ENCODE measurements around the gene OR1E2. TPM values are rescaled to one million over a fixed set of nuclear protein-coding genes. Genes with fewer than 3 reads are reported as not detected.

OR1E2 gene
- total and polyA plus RNA-seq, 2 of the 13 experiments (the other 11 are each of a cell fraction or from before 2014, with no cell fraction given), result not detected

DNA sequence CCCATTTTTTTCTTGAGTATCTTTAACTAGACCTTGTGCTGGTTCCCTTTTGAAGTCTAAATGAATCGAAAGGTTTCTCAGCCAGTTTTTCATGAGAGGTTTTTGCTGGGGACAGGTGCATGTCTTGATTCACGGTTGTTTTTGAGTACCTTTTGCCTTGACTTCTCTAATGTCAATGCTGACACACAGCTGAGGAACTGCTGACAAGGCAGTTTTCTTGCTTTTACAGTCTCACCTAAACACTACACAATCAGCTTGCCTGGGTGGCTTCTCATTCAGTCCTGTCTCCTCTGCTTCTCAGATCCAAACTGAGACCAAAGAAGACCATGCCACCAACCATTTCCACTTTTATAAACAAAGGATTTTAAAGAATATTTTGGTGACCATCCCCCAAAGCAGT is 15.4 kb downstream of the OR1E2 start:
- intact Hi-C loops (cut with micrococcal nuclease; ENCODE audit: unreplicated experiment) (no loop called here), in situ Hi-C loops (cut with HindIII; ENCODE audit: extremely low pct_ligation_motif_present, low pct_unique_long_range_greater_than_20kb) (no loop called here)
- POLR2A ChIA-PET, result no interaction called here
- no peak for DNase-seq (ENCODE audit: low spot score)
- no peak overlapping the region for H3K4me3 ChIP-seq (replicated peaks in 1 of 3; ENCODE audit: insufficient read depth in 1 of 3, low read depth in 2 of 3, low read length in 3 of 3)
- H3K9ac ChIP-seq (ENCODE audit: insufficient read depth, low read depth, low read length), result no peak overlapping the region
- no peaks in the 10 kb centered on the region for H3K4me1 ChIP-seq (ENCODE audit: insufficient read depth, low read length)
- WGBS (ENCODE audit: low lambda C conversion rate), result 2% methylated on average over 2 of the region's 2 CpGs
- H4K20me1 ChIP-seq (ENCODE audit: insufficient read depth, low read length), result no peaks in the 10 kb centered on the region
- no peaks in the 10 kb centered on the region for H3K9me3 ChIP-seq (ENCODE audit: low read length)
- no peak overlapping the region for H3K27ac ChIP-seq (ENCODE audit: extremely low read length, insufficient read depth, low read length)
- no peak for ATAC-seq
- peaks cover 1 to 3% of the 10 kb centered on the region in 2 experiments; a peak in 3 of 5 replicates for H3K27me3 ChIP-seq (ENCODE audit: control insufficient read depth in 1 of 2, insufficient read depth in 2 of 2, low read length in 2 of 2)
- TF ChIP-seq MAFK (conservative IDR thresholded peaks at IDR 0.05 in 1 of 2, IDR thresholded peaks at IDR 0.05 in 1 of 2; ENCODE audit: low read length in 2 of 2) (peak; percentile 97 to 99), ZNF256 (CRISPR knock-in tag; conservative IDR thresholded peaks at IDR 0.05) (no peak), MAFF (IDR thresholded peaks at IDR 0.05; ENCODE audit: low read depth, low read length) (peak; percentile 99), NBN (conservative IDR thresholded peaks at IDR 0.05) (no peak), ADNP (CRISPR knock-in tag; IDR thresholded peaks at IDR 0.05) (no peak), ZNF101 (CRISPR knock-in tag; IDR thresholded peaks at IDR 0.05; ENCODE audit: borderline replicate concordance, low read depth) (no peak)
- H2AFZ ChIP-seq (ENCODE audit: low read length), result no peak overlapping the region
- H3K36me3 ChIP-seq (replicated peaks in 1 of 2; ENCODE audit: control insufficient read depth in 1 of 2, insufficient read depth in 2 of 2, low read length in 2 of 2), result no peaks in the 10 kb centered on the region
- no peak overlapping the region for H3K4me2 ChIP-seq (ENCODE audit: low read depth, low read length)
- FAIRE-seq, result no peak
- CTCF ChIA-PET (ENCODE audit: low intra/inter-chr PET ratio, low total read pairs), result no interaction called here
- no peaks in the 10 kb centered on the region for H3K79me2 ChIP-seq (ENCODE audit: insufficient read depth, low read length)
- no TSS peak for BruUV-seq (replicated peaks)

GRCh38 chr17:3415610-3416009 is 18.0 kb downstream of the OR1E2 start:
- Histone ChIP-seq H2AFZ (ENCODE audit: low read length) (no peak overlapping the region), H3K36me3 (replicated peaks in 1 of 2; ENCODE audit: control insufficient read depth in 1 of 2, insufficient read depth in 2 of 2, low read length in 2 of 2) (no peaks in the 10 kb centered on the region), H3K4me2 (ENCODE audit: low read depth, low read length) (no peak overlapping the region), H3K4me3 (replicated peaks in 1 of 3; ENCODE audit: insufficient read depth in 1 of 3, low read depth in 2 of 3, low read length in 3 of 3) (no peak overlapping the region), H3K9ac (ENCODE audit: insufficient read depth, low read depth, low read length) (no peak overlapping the region), H3K79me2 (ENCODE audit: insufficient read depth, low read length) (no peaks in the 10 kb centered on the region), H4K20me1 (ENCODE audit: insufficient read depth, low read length) (no peaks in the 10 kb centered on the region), H3K27ac (ENCODE audit: extremely low read length, insufficient read depth, low read length) (no peak overlapping the region), H3K4me1 (ENCODE audit: insufficient read depth, low read length) (no peaks in the 10 kb centered on the region), H3K9me3 (ENCODE audit: low read length) (no peaks in the 10 kb centered on the region), H3K27me3 (ENCODE audit: control insufficient read depth in 1 of 2, insufficient read depth in 2 of 2, low read length in 2 of 2) (peaks cover 2 to 3% of the 10 kb centered on the region in 2 experiments; a peak in 1 of 5 replicates)
- intact Hi-C loops (cut with micrococcal nuclease; ENCODE audit: unreplicated experiment), result no loop called here
- 37% methylated on average over 5 of the region's 5 CpGs for WGBS (ENCODE audit: low lambda C conversion rate)
- FAIRE-seq, result no peak
- BruUV-seq (replicated peaks), result no TSS peak
- ChIA-PET CTCF (ENCODE audit: low intra/inter-chr PET ratio, low total read pairs) (no interaction called here), POLR2A (no interaction called here)
- DNase-seq (ENCODE audit: low spot score), result no peak
- in situ Hi-C loops (cut with HindIII; ENCODE audit: extremely low pct_ligation_motif_present, low pct_unique_long_range_greater_than_20kb), result no loop called here
- no peak for ATAC-seq
- TF ChIP-seq ZNF777 (CRISPR knock-in tag; IDR thresholded peaks at IDR 0.05), result no peak
- no peak for TF ChIP-seq ZNF552 (CRISPR knock-in tag; IDR thresholded peaks at IDR 0.05; ENCODE audit: borderline replicate concordance)
- TF ChIP-seq TAF15 (IDR thresholded peaks at IDR 0.05; ENCODE audit: low read depth, low read length, poor library complexity, severe bottlenecking), result no peak
- TF ChIP-seq GMEB1 (CRISPR knock-in tag; IDR thresholded peaks at IDR 0.05; ENCODE audit: borderline replicate concordance), result no peak
- TF ChIP-seq PATZ1 (CRISPR knock-in tag; IDR thresholded peaks at IDR 0.05), result no peak
- TF ChIP-seq FOXC1 (CRISPR knock-in tag; IDR thresholded peaks at IDR 0.05; ENCODE audit: borderline replicate concordance), result no peak
- TF ChIP-seq TRAFD1 (CRISPR knock-in tag; IDR thresholded peaks at IDR 0.05; ENCODE audit: borderline replicate concordance), result no peak
- TF ChIP-seq HIVEP1 (CRISPR knock-in tag; IDR thresholded peaks at IDR 0.05), result no peak
- no peak for TF ChIP-seq ZNF468 (CRISPR knock-in tag; IDR thresholded peaks at IDR 0.05)
